ENCODE results near the gene RAB15. TPM values are rescaled to one million over a fixed set of nuclear protein-coding genes. Genes with fewer than 3 reads are reported as not detected.

The RAB15 gene
- total RNA-seq, 6 donors from 2014 or later, result 16.8 to 39.8 (median 22.8) TPM

GRCh38 chr14:64920465-64920864, 51.7 kb downstream of the RAB15 start:
- no peaks in the 10 kb centered on the region for H3K9me3 ChIP-seq
- H3K4me1 ChIP-seq, result peaks cover 16 to 47% (median 18%) of the 10 kb centered on the region in 4 donors
- DNase-seq, result no peak
- TF ChIP-seq POLR2A (IDR thresholded peaks at IDR 0.05) (no peak), EP300 (IDR thresholded peaks at IDR 0.05) (no peak), POLR2AphosphoS5 (IDR thresholded peaks at IDR 0.05) (no peak)
- TF ChIP-seq, protein P1, sequence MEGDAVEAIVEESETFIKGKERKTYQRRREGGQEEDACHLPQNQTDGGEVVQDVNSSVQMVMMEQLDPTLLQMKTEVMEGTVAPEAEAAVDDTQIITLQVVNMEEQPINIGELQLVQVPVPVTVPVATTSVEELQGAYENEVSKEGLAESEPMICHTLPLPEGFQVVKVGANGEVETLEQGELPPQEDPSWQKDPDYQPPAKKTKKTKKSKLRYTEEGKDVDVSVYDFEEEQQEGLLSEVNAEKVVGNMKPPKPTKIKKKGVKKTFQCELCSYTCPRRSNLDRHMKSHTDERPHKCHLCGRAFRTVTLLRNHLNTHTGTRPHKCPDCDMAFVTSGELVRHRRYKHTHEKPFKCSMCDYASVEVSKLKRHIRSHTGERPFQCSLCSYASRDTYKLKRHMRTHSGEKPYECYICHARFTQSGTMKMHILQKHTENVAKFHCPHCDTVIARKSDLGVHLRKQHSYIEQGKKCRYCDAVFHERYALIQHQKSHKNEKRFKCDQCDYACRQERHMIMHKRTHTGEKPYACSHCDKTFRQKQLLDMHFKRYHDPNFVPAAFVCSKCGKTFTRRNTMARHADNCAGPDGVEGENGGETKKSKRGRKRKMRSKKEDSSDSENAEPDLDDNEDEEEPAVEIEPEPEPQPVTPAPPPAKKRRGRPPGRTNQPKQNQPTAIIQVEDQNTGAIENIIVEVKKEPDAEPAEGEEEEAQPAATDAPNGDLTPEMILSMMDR (IDR thresholded peaks at IDR 0.05), result no peak
- 81 to 82% methylated on average over 2 of the region's 2 CpGs for WGBS, 2 donors
- no peak overlapping the region for H3K4me3 ChIP-seq
- no peaks in the 10 kb centered on the region for H3K27me3 ChIP-seq
- no peak overlapping the region for H3K27ac ChIP-seq
- peaks cover 0 to 16% (median 7%) of the 10 kb centered on the region in 4 donors for H3K36me3 ChIP-seq
- ATAC-seq (ENCODE audit: low FRiP score in 2 of 2), result no peak

DNA sequence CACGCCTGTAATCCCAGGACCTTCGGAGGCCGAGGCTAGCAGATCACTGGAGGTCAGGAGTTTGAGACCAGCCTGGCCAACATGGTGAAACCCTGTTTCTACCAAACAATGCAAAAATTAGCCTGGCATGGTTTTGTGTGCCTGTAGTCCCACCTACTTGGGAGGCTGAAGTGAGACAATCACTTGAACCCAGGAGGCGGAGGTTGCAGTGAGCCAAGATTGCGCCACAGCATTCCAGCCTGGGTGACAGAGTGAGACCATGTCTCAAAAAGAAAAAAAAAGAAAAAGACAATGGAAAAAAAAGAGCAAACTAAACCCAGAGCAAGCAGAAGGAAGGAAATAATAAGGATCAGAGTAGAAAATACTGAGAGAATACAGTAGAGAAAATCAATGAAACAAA, 52.5 kb downstream of the RAB15 start:
- H3K4me3 ChIP-seq, result no peak overlapping the region
- peak overlapping the region in 1 of 4 donors; percentile 40 for H3K27ac ChIP-seq
- DNase-seq, result peak in 1 of 2 donors; percentile 52
- 71 to 72% methylated on average over 5 of the region's 5 CpGs for WGBS, 2 donors
- no peak for ATAC-seq (ENCODE audit: low FRiP score in 2 of 2)
- peaks cover 22 to 53% (median 24%) of the 10 kb centered on the region in 4 donors for H3K4me1 ChIP-seq
- H3K36me3 ChIP-seq, result peaks cover 0 to 8% (median 3%) of the 10 kb centered on the region in 4 donors
- no peaks in the 10 kb centered on the region for H3K27me3 ChIP-seq
- TF ChIP-seq EP300 (IDR thresholded peaks at IDR 0.05) (no peak), POLR2A (IDR thresholded peaks at IDR 0.05) (no peak), POLR2AphosphoS5 (IDR thresholded peaks at IDR 0.05) (no peak)
- TF ChIP-seq, protein P1 (IDR thresholded peaks at IDR 0.05), result no peak
- H3K9me3 ChIP-seq, result no peaks in the 10 kb centered on the region

DNA sequence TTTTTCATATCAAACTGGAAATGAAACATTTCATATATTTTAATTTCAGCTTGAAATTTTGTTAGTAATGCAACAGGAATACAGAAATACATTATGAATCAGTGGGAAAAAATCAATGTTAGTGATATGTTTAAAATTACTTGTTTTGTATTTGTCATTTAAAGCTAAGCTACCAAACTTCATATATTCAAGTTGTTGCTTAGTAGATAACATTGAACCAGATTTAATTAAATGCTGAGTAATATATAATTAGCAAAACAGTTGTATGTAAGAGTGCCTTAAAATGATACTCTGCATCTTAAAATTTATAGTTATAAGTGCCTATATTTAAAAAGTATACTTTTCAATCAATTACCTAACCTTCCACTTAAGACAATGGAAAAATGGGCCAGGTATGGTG, 52.9 kb downstream of the RAB15 start:
- DNase-seq (no peak), ATAC-seq (ENCODE audit: low FRiP score in 2 of 2) (no peak)
- no peaks in the 10 kb centered on the region for H3K9me3 ChIP-seq
- H3K4me1 ChIP-seq, result peaks cover 22 to 53% (median 24%) of the 10 kb centered on the region in 4 donors
- H3K36me3 ChIP-seq, result peaks cover 0 to 4% (median 1%) of the 10 kb centered on the region in 4 donors
- TF ChIP-seq POLR2AphosphoS5 (IDR thresholded peaks at IDR 0.05) (no peak), POLR2A (IDR thresholded peaks at IDR 0.05) (no peak), EP300 (IDR thresholded peaks at IDR 0.05) (no peak)
- TF ChIP-seq, protein P1 (IDR thresholded peaks at IDR 0.05), result no peak
- peak overlapping the region in 1 of 4 donors; percentile 40 for H3K27ac ChIP-seq
- H3K27me3 ChIP-seq, result no peaks in the 10 kb centered on the region
- H3K4me3 ChIP-seq, result no peak overlapping the region

GRCh38 chr14:64918216-64918615, 53.9 kb downstream of the RAB15 start:
- DNase-seq (no peak), ATAC-seq (ENCODE audit: low FRiP score in 2 of 2) (no peak)
- no peaks in the 10 kb centered on the region for H3K36me3 ChIP-seq
- whole genome bisulfite sequencing, 2 donors, result 91 to 93% methylated on average over 4 of the region's 4 CpGs
- H3K9me3 ChIP-seq, result no peaks in the 10 kb centered on the region
- no peaks in the 10 kb centered on the region for H3K27me3 ChIP-seq
- H3K27ac ChIP-seq, result peak overlapping the region in 1 of 4 donors; percentile 27
- no peak overlapping the region for H3K4me3 ChIP-seq
- H3K4me1 ChIP-seq, result peaks cover 22 to 57% (median 24%) of the 10 kb centered on the region in 4 donors
- TF ChIP-seq POLR2A (IDR thresholded peaks at IDR 0.05) (no peak), EP300 (IDR thresholded peaks at IDR 0.05) (no peak), POLR2AphosphoS5 (IDR thresholded peaks at IDR 0.05) (no peak)
- TF ChIP-seq, protein P1 (IDR thresholded peaks at IDR 0.05), result no peak

- H3K4me1 ChIP-seq, result peaks cover 22 to 57% (median 24%) of the 10 kb centered on the region in 4 donors
- peak overlapping the region in 1 of 4 donors; percentile 70 for H3K4me3 ChIP-seq
- peak in 1 of 2 donors; percentile 35 for DNase-seq
- WGBS, 2 donors, result 65 to 77% methylated on average over 2 of the region's 2 CpGs
- H3K27ac ChIP-seq, result peak overlapping the region in 1 of 4 donors; percentile 99
- no peaks in the 10 kb centered on the region for H3K36me3 ChIP-seq
- TF ChIP-seq POLR2AphosphoS5 (IDR thresholded peaks at IDR 0.05) (no peak), POLR2A (IDR thresholded peaks at IDR 0.05) (no peak), EP300 (IDR thresholded peaks at IDR 0.05) (no peak)
- TF ChIP-seq, protein P1 (IDR thresholded peaks at IDR 0.05), result no peak
- no peak for ATAC-seq (ENCODE audit: low FRiP score in 2 of 2)
- H3K27me3 ChIP-seq, result no peaks in the 10 kb centered on the region
- H3K9me3 ChIP-seq, result no peaks in the 10 kb centered on the region
These were observed 56.3 kb downstream of the RAB15 start for GRCh38 chr14:64915797-64916196.
